Stimulated activated CD4-positive, alpha-beta T cell treated with anti-CD3 and anti-CD28 coated beads, TNF-alpha, amount 100 ng/mL, for 4 hours (primary cell): ENCODE data around the gene RCAN3.
A peak's percentile ranks its signal among the peaks of the same experiment; 100 is the strongest.

Experiments
- DNase-seq, 3 experiments: peaks; one replicate each; pipeline ENCODE4 v3.0.0-alpha.2; 2020; ENCODE audit warnings: low read depth in 3 of 3

The RCAN3 gene

GRCh38 chr1:24578846-24579245 lies 76.2 kb downstream of the RCAN3 start:
- no peak for DNase-seq

GRCh38 chr1:24580756-24581155 lies 78.1 kb downstream of the RCAN3 start:
- DNase-seq, result no peak

GRCh38 chr1:24584171-24584647 lies 81.6 kb downstream of the RCAN3 start:
- DNase-seq, result no peak

DNA sequence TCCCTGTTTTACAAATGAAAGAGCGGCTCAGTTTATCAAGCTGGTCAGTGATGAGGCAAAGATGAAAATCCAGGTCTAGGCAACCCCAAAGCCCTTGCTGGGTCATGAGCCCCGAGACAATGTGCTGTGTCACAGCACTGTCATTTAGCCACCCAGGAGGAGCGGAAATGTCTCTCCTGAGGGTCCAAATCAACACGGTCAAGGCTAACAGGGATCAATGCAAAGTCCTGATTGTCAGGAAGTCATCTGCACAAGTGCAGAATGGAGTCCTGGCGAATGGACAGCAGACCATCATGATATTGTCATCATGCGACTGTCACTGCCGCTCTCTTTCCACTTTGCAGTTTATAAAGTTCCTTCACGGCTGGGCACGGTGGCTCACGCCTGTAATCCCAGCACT lies 83.5 kb downstream of the RCAN3 start:
- DNase-seq, result no peak

DNA sequence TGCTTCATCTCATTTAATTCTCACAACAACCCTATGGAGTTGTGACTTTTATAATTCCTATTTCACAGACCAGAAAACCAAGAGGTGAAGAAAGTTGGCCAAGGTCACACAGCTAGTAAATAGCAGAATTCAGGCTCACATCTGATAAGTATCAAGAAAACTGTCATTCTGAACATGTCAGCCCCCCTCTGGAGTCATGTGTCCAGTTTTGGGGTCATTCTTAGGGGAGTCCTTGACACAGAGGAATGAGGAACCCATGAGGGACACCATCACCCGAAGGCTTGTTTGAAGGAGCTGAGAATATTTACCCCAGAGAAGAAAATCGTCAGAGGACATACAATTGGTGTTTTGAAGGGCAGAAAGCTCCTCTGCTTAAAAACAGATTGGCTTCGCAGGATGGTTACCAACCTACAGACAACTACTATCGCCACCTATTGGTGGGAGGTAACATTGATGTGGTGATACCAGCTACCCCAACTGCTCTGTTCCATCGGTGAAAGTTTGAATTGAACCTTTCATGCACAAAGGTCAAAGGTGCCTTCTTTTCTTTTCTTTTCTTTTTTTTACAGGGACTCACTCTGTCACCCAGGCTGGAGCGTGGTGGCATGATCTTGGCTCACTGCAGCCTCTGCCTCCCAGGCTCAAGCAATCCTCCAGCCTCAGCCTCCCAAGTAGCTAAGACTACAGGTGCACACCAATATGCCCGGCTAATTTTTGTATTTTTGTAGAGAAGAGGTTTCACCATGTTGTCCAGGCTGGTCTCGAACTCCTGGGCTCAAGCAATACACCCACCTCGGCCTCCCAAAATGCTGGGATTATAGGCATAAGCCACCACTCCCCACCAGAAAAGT lies 84.6 kb downstream of the RCAN3 start:
- peak in 2 of 3 experiments; percentile 4 to 35 for DNase-seq

GRCh38 chr1:24588573-24588972 lies 85.9 kb downstream of the RCAN3 start:
- DNase-seq, result no peak

DNA sequence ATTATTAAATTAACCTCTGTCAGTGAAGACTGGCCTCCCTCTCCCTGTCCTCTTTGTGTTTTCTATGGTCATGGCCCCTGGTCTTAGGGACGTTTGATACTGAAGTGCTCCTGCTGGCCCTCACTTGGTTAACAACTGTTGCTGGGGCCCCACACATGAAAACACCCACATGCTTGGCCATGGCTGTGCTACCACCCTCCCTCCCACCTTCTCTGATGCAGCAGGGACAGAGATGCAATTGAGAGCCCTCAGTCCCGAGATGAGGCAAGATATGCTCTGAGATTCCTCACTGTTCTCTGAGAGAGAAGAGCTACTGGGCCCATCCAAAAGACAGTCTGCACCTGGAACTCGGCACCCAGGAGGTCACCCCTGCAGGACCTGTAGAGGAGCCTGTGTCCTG lies 86.6 kb downstream of the RCAN3 start:
- DNase-seq, result no peak
